ENCODE results near the gene LYST.

LYST gene

DNA sequence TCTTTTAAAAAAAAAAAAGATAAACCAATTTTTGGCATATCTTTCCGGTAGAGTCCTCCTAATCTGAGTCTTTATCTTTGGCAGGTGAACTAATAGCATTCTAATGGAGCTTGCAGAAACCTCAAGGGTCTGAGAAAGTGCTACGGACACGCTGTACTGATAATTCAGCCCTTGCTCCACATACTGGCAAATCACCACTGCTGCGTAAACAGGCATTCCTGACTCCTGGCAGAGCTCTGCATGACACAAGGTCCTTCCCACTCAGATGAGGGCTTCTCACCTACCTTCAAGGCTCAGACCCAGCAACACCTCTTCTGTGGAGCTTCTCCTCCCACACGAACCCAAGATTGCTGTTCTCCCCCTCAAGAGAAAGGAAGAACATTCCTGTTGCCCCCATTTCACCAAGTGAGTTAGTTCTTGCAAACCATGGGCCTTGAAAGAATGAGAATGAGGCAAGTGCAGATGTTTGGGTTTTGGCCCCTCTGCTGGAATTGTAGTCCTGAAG is 48.0 kb downstream of the LYST start:
- Histone ChIP-seq H3K27ac (replicated peaks) (no peak overlapping the region), H3K4me3 (replicated peaks; ENCODE audit: insufficient read depth, low read length) (no peak overlapping the region), H3K27me3 (ENCODE audit: insufficient read depth, poor library complexity, severe bottlenecking) (no peaks in the 10 kb centered on the region)
- no peak for TF ChIP-seq SPI1 (IDR thresholded peaks at IDR 0.05; ENCODE audit: borderline replicate concordance, low read depth)
- TF ChIP-seq, protein P1, sequence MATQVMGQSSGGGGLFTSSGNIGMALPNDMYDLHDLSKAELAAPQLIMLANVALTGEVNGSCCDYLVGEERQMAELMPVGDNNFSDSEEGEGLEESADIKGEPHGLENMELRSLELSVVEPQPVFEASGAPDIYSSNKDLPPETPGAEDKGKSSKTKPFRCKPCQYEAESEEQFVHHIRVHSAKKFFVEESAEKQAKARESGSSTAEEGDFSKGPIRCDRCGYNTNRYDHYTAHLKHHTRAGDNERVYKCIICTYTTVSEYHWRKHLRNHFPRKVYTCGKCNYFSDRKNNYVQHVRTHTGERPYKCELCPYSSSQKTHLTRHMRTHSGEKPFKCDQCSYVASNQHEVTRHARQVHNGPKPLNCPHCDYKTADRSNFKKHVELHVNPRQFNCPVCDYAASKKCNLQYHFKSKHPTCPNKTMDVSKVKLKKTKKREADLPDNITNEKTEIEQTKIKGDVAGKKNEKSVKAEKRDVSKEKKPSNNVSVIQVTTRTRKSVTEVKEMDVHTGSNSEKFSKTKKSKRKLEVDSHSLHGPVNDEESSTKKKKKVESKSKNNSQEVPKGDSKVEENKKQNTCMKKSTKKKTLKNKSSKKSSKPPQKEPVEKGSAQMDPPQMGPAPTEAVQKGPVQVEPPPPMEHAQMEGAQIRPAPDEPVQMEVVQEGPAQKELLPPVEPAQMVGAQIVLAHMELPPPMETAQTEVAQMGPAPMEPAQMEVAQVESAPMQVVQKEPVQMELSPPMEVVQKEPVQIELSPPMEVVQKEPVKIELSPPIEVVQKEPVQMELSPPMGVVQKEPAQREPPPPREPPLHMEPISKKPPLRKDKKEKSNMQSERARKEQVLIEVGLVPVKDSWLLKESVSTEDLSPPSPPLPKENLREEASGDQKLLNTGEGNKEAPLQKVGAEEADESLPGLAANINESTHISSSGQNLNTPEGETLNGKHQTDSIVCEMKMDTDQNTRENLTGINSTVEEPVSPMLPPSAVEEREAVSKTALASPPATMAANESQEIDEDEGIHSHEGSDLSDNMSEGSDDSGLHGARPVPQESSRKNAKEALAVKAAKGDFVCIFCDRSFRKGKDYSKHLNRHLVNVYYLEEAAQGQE (IDR thresholded peaks at IDR 0.05; ENCODE audit: insufficient replicate concordance, low read depth): no peak
- TF ChIP-seq, protein P2, sequence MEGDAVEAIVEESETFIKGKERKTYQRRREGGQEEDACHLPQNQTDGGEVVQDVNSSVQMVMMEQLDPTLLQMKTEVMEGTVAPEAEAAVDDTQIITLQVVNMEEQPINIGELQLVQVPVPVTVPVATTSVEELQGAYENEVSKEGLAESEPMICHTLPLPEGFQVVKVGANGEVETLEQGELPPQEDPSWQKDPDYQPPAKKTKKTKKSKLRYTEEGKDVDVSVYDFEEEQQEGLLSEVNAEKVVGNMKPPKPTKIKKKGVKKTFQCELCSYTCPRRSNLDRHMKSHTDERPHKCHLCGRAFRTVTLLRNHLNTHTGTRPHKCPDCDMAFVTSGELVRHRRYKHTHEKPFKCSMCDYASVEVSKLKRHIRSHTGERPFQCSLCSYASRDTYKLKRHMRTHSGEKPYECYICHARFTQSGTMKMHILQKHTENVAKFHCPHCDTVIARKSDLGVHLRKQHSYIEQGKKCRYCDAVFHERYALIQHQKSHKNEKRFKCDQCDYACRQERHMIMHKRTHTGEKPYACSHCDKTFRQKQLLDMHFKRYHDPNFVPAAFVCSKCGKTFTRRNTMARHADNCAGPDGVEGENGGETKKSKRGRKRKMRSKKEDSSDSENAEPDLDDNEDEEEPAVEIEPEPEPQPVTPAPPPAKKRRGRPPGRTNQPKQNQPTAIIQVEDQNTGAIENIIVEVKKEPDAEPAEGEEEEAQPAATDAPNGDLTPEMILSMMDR (IDR thresholded peaks at IDR 0.05; ENCODE audit: insufficient read depth, low read length): no peak
- no peak for DNase-seq (ENCODE audit: low read depth in 1 of 2, low spot score in 1 of 2)

DNA sequence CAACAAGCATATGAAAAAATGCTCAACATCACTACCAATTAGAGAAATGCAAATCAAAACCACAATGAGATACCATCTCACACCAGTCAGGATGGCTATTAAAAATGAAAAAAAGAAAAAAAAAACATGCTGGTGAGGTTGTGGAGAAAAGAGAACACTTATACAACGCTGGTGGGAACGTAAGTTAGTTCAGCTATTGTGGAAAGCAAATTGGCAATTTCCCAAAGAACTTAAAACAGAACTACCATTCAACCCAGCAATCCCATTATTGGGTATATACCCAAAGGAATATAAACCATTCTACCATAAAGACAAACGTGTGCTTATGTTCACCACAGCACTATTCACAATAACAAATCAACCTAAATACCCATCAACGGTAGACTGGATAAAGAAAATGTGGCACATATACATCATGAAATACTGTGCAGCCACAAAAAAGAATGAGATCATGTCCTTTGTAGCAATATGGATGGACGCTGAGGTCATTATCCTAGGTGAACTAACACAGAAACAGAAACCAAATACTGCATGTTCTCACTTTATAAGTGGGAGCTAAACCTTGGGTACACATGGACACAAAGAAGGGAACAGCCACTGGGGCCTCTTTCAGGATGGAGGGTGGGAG is 49.5 kb downstream of the LYST start:
- no peak for DNase-seq (ENCODE audit: low read depth in 1 of 2, low spot score in 1 of 2)
- Histone ChIP-seq H3K27me3 (ENCODE audit: insufficient read depth, poor library complexity, severe bottlenecking) (no peaks in the 10 kb centered on the region), H3K27ac (replicated peaks) (no peak overlapping the region), H3K4me3 (replicated peaks; ENCODE audit: insufficient read depth, low read length) (no peak overlapping the region)
- TF ChIP-seq, protein P1 (IDR thresholded peaks at IDR 0.05; ENCODE audit: insufficient replicate concordance, low read depth): no peak
- no peak for TF ChIP-seq POLR2AphosphoS5 (IDR thresholded peaks at IDR 0.05; ENCODE audit: low read depth)
- TF ChIP-seq, protein P2 (IDR thresholded peaks at IDR 0.05; ENCODE audit: insufficient read depth, low read length): no peak
- TF ChIP-seq SPI1 (IDR thresholded peaks at IDR 0.05; ENCODE audit: borderline replicate concordance, low read depth): no peak
- TF ChIP-seq GABPA (IDR thresholded peaks at IDR 0.05; ENCODE audit: low read depth): no peak

DNA sequence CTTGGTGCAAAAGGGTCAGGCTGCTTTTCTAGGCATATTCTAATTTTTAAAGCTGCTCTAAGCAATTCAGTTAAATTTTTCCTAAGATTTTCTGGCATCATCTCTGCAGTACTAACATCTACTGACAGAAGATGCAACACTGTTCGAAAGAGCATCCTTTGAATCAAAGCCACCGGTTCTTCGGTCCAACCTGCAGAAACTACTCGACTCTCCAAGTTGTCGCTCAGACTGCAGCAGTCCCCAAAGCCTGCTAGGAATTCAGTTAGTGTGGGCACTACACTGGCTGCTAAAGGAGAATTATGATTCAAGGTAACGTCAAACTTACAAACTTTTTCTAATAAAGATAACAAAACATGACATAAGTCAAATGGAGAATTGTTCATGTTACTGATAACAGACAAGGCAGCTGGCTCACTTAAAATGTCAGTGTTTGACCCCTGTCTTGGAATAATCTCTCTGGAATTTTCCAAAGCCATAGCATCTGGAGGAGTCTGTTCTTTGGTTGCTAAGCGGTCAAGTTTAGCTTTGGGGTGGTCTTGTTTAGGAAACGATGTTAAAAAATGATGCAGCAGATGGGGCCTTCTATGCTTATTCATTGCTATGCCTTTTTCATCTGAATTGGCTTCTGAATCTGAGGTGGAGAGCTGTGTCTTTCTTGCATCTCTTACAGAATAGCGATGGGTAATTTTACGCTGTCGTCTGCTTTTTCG is 56.9 kb downstream of the LYST start:
- no peak for DNase-seq (ENCODE audit: low read depth in 1 of 2, low spot score in 1 of 2)
- H3K27me3 ChIP-seq (ENCODE audit: insufficient read depth, poor library complexity, severe bottlenecking): no peaks in the 10 kb centered on the region
- H3K4me3 ChIP-seq (replicated peaks; ENCODE audit: insufficient read depth, low read length): no peak overlapping the region
- TF ChIP-seq SPI1 (IDR thresholded peaks at IDR 0.05; ENCODE audit: borderline replicate concordance, low read depth) (no peak), GABPA (IDR thresholded peaks at IDR 0.05; ENCODE audit: low read depth) (no peak), POLR2AphosphoS5 (IDR thresholded peaks at IDR 0.05; ENCODE audit: low read depth) (no peak)
- TF ChIP-seq, protein P2 (IDR thresholded peaks at IDR 0.05; ENCODE audit: insufficient read depth, low read length): no peak
- TF ChIP-seq, protein P1 (IDR thresholded peaks at IDR 0.05; ENCODE audit: insufficient replicate concordance, low read depth): no peak
- no peak overlapping the region for H3K27ac ChIP-seq (replicated peaks)
